ENCODE results near the gene HIRA.

DNA sequence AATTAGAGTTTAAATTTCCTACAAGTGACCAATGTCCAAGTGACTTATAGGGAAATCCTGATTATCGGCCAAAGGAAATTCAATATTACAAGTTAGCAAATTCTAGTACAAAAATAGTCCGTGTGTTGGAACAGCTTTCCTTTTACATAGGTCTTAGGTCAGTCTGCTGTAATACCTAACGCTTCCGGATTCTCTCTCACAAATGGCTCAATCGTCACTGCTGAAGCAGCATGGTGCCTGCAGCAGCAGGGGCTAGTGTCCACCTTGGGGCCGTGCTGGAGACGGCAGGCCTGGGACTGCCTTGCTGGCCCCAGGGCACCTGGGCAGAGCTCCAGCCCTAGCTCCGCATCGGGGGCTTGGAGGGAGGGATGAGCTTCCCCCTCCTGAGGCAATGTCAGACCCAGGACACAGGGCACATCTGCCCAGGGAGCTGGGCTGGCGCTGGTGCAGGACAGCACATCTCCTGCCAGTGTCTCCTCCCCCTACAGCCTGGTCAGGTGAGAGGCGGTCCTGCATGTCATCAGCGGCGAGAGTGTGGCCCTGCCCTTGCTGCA is 100.6 kb downstream of the HIRA start:
- TF ChIP-seq, protein P1, sequence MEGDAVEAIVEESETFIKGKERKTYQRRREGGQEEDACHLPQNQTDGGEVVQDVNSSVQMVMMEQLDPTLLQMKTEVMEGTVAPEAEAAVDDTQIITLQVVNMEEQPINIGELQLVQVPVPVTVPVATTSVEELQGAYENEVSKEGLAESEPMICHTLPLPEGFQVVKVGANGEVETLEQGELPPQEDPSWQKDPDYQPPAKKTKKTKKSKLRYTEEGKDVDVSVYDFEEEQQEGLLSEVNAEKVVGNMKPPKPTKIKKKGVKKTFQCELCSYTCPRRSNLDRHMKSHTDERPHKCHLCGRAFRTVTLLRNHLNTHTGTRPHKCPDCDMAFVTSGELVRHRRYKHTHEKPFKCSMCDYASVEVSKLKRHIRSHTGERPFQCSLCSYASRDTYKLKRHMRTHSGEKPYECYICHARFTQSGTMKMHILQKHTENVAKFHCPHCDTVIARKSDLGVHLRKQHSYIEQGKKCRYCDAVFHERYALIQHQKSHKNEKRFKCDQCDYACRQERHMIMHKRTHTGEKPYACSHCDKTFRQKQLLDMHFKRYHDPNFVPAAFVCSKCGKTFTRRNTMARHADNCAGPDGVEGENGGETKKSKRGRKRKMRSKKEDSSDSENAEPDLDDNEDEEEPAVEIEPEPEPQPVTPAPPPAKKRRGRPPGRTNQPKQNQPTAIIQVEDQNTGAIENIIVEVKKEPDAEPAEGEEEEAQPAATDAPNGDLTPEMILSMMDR (IDR thresholded peaks at IDR 0.05) = no peak
- TF ChIP-seq POLR2A (IDR thresholded peaks at IDR 0.05) = no peak
